SK-N-MC (cell line): Measurements from ENCODE around the gene RNF186.

Source experiments
- EZH2 ChIP-seq: fragments of 200-600 bp; sonication (generic); IDR thresholded peaks from one replicate; pipeline ENCODE4 v1.6.1; 2017; ENCODE audit warnings: antibody characterized with exemption
- FOXP2 ChIP-seq: optimal IDR thresholded peaks from 2 replicates; pipeline ENCODE3; 2011; ENCODE audit warnings: mild to moderate bottlenecking, moderate library complexity; ENCODE audit not compliant: insufficient read depth; ENCODE audit errors: extremely low read length, control extremely low read depth
- POLR2AphosphoS5 ChIP-seq: IDR thresholded peaks from 2 replicates; pipeline ENCODE4 v1.6.1; 2012; ENCODE audit warnings: mild to moderate bottlenecking, low read depth, low read length, borderline replicate concordance

DNA sequence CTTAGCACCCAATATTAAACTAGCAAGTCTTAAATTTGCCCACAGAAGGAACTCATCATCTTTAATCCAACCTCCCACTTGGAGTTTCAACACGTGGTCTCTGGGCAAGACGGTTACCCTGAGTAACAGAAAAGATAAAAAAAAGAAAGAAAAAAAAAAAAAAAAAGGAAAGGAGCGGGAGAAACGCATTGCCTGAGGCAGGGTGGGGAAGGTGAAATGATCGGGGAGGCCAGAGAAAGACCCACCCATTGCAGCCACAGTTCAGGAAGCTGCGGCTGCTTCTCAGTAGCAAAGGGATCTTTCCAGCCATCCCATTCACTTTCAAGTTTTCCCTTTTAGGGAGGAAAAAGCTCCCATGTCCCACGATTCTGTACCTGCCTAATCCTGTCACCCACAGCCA lies 35.1 kb upstream of the RNF186 start:
- TF ChIP-seq POLR2AphosphoS5: no peak
- no peak for TF ChIP-seq EZH2
- no peak for TF ChIP-seq FOXP2
